Trophoblast cell (in vitro differentiated cells and primary cell): ENCODE measurements around the gene PBXIP1.

Experiments
- DNase-seq, 2 donors: peaks; one replicate each; pipeline ENCODE4 v3.0.0-alpha.2; 2016
- H2AFZ ChIP-seq: 2 replicates; pipeline ENCODE4 v1.6.1; 2013; ENCODE audit warnings: low read length, moderate library complexity, mild to moderate bottlenecking; ENCODE audit not compliant: insufficient read depth, poor library complexity
- H2AK5ac ChIP-seq: 2 replicates; pipeline ENCODE4 v1.6.1; 2013; ENCODE audit warnings: mild to moderate bottlenecking, low read length
- H2BK120ac ChIP-seq: 2 replicates; pipeline ENCODE4 v1.6.1; 2013; ENCODE audit warnings: low read length, mild to moderate bottlenecking, moderate library complexity; ENCODE audit not compliant: insufficient read depth, poor library complexity
- H2BK12ac ChIP-seq: 2 replicates; pipeline ENCODE4 v1.6.1; 2013; ENCODE audit warnings: mild to moderate bottlenecking, low read length, moderate library complexity
- H2BK5ac ChIP-seq: 2 replicates; pipeline ENCODE4 v1.6.1; 2013; ENCODE audit warnings: low read length, low read depth, moderate library complexity, mild to moderate bottlenecking; ENCODE audit not compliant: poor library complexity
- H3K14ac ChIP-seq: 2 replicates; pipeline ENCODE4 v1.6.1; 2013; ENCODE audit warnings: mild to moderate bottlenecking, low read length
- H3K18ac ChIP-seq: 2 replicates; pipeline ENCODE4 v1.6.1; 2013; ENCODE audit warnings: mild to moderate bottlenecking, low read length
- H3K23ac ChIP-seq: 2 replicates; pipeline ENCODE4 v1.6.1; 2013; ENCODE audit warnings: low read length
- H3K27ac ChIP-seq: 2 replicates; pipeline ENCODE4 v1.5.1; 2013; ENCODE audit warnings: low read depth, mild to moderate bottlenecking, inconsistent platforms, low read length, moderate library complexity
- H3K27me3 ChIP-seq: 2 replicates; pipeline ENCODE4 v1.6.1; 2013; ENCODE audit warnings: inconsistent platforms, mild to moderate bottlenecking, low read length, moderate library complexity; ENCODE audit not compliant: insufficient read depth
- H3K36me3 ChIP-seq, 2 experiments: 1 replicate in 1 of 2; 2 replicates in 1 of 2; pipeline ENCODE4 v1.6.1; 2013; ENCODE audit warnings: low read length in 2 of 2, mild to moderate bottlenecking in 2 of 2, moderate library complexity in 1 of 2; ENCODE audit not compliant: insufficient read depth in 2 of 2, control insufficient read depth in 1 of 2
- H3K4ac ChIP-seq: 2 replicates; pipeline ENCODE4 v1.6.1; 2013; ENCODE audit warnings: low read depth, mild to moderate bottlenecking, low read length, moderate library complexity
- H3K4me1 ChIP-seq, 2 experiments: 1 replicate in 1 of 2; 2 replicates in 1 of 2; pipeline ENCODE4 v1.6.1; 2013; ENCODE audit warnings: low read length in 2 of 2, mild to moderate bottlenecking in 2 of 2, moderate library complexity in 1 of 2; ENCODE audit not compliant: insufficient read depth in 2 of 2, control insufficient read depth in 1 of 2
- H3K4me2 ChIP-seq: 2 replicates; pipeline ENCODE4 v1.6.1; 2013; ENCODE audit warnings: inconsistent platforms, mild to moderate bottlenecking, low read length, moderate library complexity
- H3K4me3 ChIP-seq: 2 replicates; pipeline ENCODE4 v1.5.1; 2013; ENCODE audit warnings: mild to moderate bottlenecking, low read depth, low read length, inconsistent platforms
- H3K79me1 ChIP-seq: one replicate; pipeline ENCODE4 v1.6.1; 2013; ENCODE audit warnings: low read length
- H3K79me2 ChIP-seq: 2 replicates; pipeline ENCODE4 v1.6.1; 2013; ENCODE audit warnings: low read length, mild to moderate bottlenecking; ENCODE audit not compliant: control insufficient read depth, insufficient read depth, poor library complexity
- H3K9ac ChIP-seq: 2 replicates; pipeline ENCODE4 v1.6.1; 2013; ENCODE audit warnings: mild to moderate bottlenecking, low read length
- H3K9me3 ChIP-seq: 2 replicates; pipeline ENCODE4 v1.6.1; 2013; ENCODE audit warnings: low read depth, mild to moderate bottlenecking, control low read depth, inconsistent platforms, low read length; ENCODE audit not compliant: insufficient read depth
- H4K12ac ChIP-seq: 2 replicates; pipeline ENCODE4 v1.6.1; 2013; ENCODE audit warnings: low read depth, mild to moderate bottlenecking, low read length, moderate library complexity
- H4K8ac ChIP-seq: 2 replicates; pipeline ENCODE4 v1.6.1; 2013; ENCODE audit warnings: low read depth, mild to moderate bottlenecking, low read length, moderate library complexity
- H4K91ac ChIP-seq: one replicate; pipeline ENCODE4 v1.6.1; 2013; ENCODE audit warnings: low read depth, mild to moderate bottlenecking, low read length, moderate library complexity
- WGBS: extraction: QIAGEN DNeasy Blood & Tissue Kit; methylation state at CpG from one replicate; pipeline ENCODE4 v1.1.7; 2013; ENCODE audit warnings: missing lambda C conversion rate; ENCODE audit not compliant: insufficient read length, insufficient coverage; ENCODE audit errors: extremely low coverage; 5-methylcytosine and 5-hydroxymethylcytosine counted together

Gene PBXIP1

GRCh38 chr1:154957091-154957657, 1.3 kb upstream of the PBXIP1 start:
- Histone ChIP-seq H3K4me3 (no peak overlapping the region), H3K23ac (no peak overlapping the region), H3K4ac (no peak overlapping the region), H4K8ac (no peak overlapping the region), H3K27me3 (no peaks in the 10 kb centered on the region), H3K4me2 (no peak overlapping the region), H2BK12ac (peak overlapping the region; percentile 5), H3K79me1 (peaks cover 10% of the 10 kb centered on the region), H3K79me2 (peaks cover 8% of the 10 kb centered on the region), H2BK5ac (no peak overlapping the region), H4K12ac (no peak overlapping the region), H3K18ac (no peak overlapping the region), H2AK5ac (no peak overlapping the region), H3K9me3 (no peaks in the 10 kb centered on the region), H2AFZ (peak overlapping the region; percentile 13), H3K4me1 (peaks cover 15 to 22% of the 10 kb centered on the region in 2 experiments), H2BK120ac (no peak overlapping the region), H3K27ac (no peak overlapping the region), H3K36me3 (peaks cover 12 to 16% of the 10 kb centered on the region in 2 experiments), H3K9ac (no peak overlapping the region), H4K91ac (no peak overlapping the region), H3K14ac (no peak overlapping the region)
- no CpG with 5 or more reads among the region's 9 CpGs for WGBS
- DNase-seq, result no peak

- Histone ChIP-seq H3K23ac (no peak overlapping the region), H3K4me2 (peak overlapping the region; percentile 99), H2BK5ac (no peak overlapping the region), H4K8ac (peak overlapping the region; percentile 69), H2AK5ac (no peak overlapping the region), H3K4ac (no peak overlapping the region), H3K27me3 (no peaks in the 10 kb centered on the region), H3K9ac (peak overlapping the region; percentile 16), H3K4me3 (peak overlapping the region; percentile 64), H3K36me3 (peaks cover 12 to 16% of the 10 kb centered on the region in 2 experiments), H3K9me3 (no peaks in the 10 kb centered on the region), H3K79me1 (peaks cover 5% of the 10 kb centered on the region), H2AFZ (peak overlapping the region; percentile 42), H4K91ac (peak overlapping the region; percentile 40), H3K18ac (no peak overlapping the region), H3K79me2 (peaks cover 3% of the 10 kb centered on the region), H2BK12ac (no peak overlapping the region), H3K4me1 (peaks cover 15 to 22% of the 10 kb centered on the region in 2 experiments), H3K27ac (no peak overlapping the region), H3K14ac (peak overlapping the region; percentile 26), H2BK120ac (no peak overlapping the region), H4K12ac (peak overlapping the region; percentile 61)
- WGBS, result no CpG with 5 or more reads among the region's 6 CpGs
- peak in 1 of 2 donors; percentile 17 for DNase-seq
Measured at GRCh38 chr1:154956544-154956941, 644 bp upstream of the PBXIP1 start.

DNA sequence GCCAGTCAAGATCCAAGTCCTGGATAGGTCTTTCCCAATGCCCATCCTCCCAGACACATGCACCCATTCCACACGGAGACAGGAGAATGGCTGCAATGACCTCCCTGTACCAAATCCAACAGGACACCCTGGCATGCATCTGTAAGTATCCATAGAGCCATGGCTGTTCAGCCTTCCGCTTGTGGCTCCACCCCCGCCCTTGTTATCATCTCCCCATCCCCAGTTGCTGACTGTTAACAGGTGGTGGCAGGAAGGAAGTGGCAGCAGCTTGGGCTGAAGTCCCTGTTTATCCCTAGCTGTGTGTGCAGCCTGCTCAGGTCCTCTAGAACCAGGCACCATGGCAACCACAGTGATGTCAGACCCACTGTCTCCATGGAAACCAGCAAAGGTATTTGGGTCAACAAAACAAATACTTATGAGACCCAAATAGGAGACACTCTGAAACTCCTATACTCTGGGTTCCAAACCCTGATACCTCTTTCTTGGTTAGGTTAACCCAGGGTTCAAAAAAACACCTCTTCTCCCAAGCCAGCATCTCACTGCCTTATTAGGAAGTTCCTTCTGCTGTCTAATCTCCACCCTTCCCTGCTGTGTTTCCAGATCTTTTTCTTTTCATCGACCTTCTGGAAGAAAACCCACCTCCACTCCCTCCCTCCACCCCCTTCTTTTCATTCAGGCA, 721 bp downstream of the PBXIP1 start:
- H3K9ac ChIP-seq, result peak overlapping the region; percentile 42
- H2BK12ac ChIP-seq, result no peak overlapping the region
- no peak overlapping the region for H4K91ac ChIP-seq
- no peaks in the 10 kb centered on the region for H3K9me3 ChIP-seq
- peak overlapping the region; percentile 99 for H3K4me2 ChIP-seq
- H3K4ac ChIP-seq, result no peak overlapping the region
- H2AFZ ChIP-seq, result no peak overlapping the region
- H3K4me1 ChIP-seq, result peaks cover 11 to 18% of the 10 kb centered on the region in 2 experiments
- no peak overlapping the region for H3K14ac ChIP-seq
- no peak overlapping the region for H4K8ac ChIP-seq
- no peak overlapping the region for H4K12ac ChIP-seq
- DNase-seq, result peak; percentile 32 to 72
- H3K27me3 ChIP-seq, result no peaks in the 10 kb centered on the region
- no CpG with 5 or more reads among the region's 4 CpGs for WGBS
- peaks cover 2% of the 10 kb centered on the region for H3K79me1 ChIP-seq
- no peak overlapping the region for H3K4me3 ChIP-seq
- peak overlapping the region; percentile 61 for H3K27ac ChIP-seq
- no peak overlapping the region for H3K23ac ChIP-seq
- no peak overlapping the region for H2BK120ac ChIP-seq
- H3K36me3 ChIP-seq, result peaks cover 18 to 27% of the 10 kb centered on the region in 2 experiments
- no peak overlapping the region for H3K18ac ChIP-seq
- no peak overlapping the region for H2AK5ac ChIP-seq
- no peak overlapping the region for H2BK5ac ChIP-seq
- no peaks in the 10 kb centered on the region for H3K79me2 ChIP-seq

DNA sequence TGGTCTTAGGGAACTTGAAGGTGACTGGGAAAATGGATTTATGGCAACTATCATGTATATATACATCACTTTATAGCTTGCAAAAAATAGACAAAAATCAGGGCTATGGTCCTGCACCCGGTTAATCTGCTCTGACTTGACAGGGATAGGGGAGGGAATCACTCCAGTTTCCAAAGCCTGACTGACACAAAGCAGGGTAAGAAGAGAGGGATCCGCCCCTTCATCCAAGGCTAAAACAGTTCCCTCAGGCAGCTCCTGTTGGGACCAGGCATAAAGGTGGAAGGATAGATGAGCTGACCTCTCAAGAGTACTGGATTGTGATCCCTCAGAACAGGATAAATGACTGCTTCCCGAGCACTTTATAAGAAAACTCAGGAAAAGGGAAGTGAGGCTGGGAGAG, 1.4 kb downstream of the PBXIP1 start:
- no peak overlapping the region for H3K4me2 ChIP-seq
- no peak overlapping the region for H2AK5ac ChIP-seq
- WGBS, result no CpG with 5 or more reads among the region's 3 CpGs
- H3K79me1 ChIP-seq, result peaks cover 2% of the 10 kb centered on the region
- H2BK120ac ChIP-seq, result no peak overlapping the region
- H4K12ac ChIP-seq, result no peak overlapping the region
- H3K9me3 ChIP-seq, result no peaks in the 10 kb centered on the region
- no peak overlapping the region for H4K8ac ChIP-seq
- no peak overlapping the region for H3K14ac ChIP-seq
- H2BK12ac ChIP-seq, result no peak overlapping the region
- peaks cover 17 to 24% of the 10 kb centered on the region in 2 experiments for H3K36me3 ChIP-seq
- H3K18ac ChIP-seq, result no peak overlapping the region
- no peak overlapping the region for H3K9ac ChIP-seq
- no peak for DNase-seq
- H3K27ac ChIP-seq, result no peak overlapping the region
- H4K91ac ChIP-seq, result no peak overlapping the region
- peaks cover 11 to 18% of the 10 kb centered on the region in 2 experiments for H3K4me1 ChIP-seq
- no peak overlapping the region for H2BK5ac ChIP-seq
- H3K79me2 ChIP-seq, result no peaks in the 10 kb centered on the region
- H2AFZ ChIP-seq, result no peak overlapping the region
- H3K4me3 ChIP-seq, result no peak overlapping the region
- H3K27me3 ChIP-seq, result no peaks in the 10 kb centered on the region
- H3K23ac ChIP-seq, result no peak overlapping the region
- H3K4ac ChIP-seq, result no peak overlapping the region
